VCaP (cell line): ENCODE data around the gene STAC2.
"Not testable (repeated sequence)": the region's sequence is repeated elsewhere in the genome, so short reads cannot be mapped to it uniquely, and the experiment has no call there.

Experiments used
- H3K27ac ChIP-seq: fragments of 450-650 bp; 2 replicates; pipeline ENCODE4 v1.5.1; 2017
- CTCF ChIP-seq: fragments of 450-650 bp; conservative IDR thresholded peaks from 2 replicates; pipeline ENCODE4 v1.5.1; 2017; ENCODE audit warnings: mild to moderate bottlenecking, moderate library complexity

The STAC2 gene, protein sequence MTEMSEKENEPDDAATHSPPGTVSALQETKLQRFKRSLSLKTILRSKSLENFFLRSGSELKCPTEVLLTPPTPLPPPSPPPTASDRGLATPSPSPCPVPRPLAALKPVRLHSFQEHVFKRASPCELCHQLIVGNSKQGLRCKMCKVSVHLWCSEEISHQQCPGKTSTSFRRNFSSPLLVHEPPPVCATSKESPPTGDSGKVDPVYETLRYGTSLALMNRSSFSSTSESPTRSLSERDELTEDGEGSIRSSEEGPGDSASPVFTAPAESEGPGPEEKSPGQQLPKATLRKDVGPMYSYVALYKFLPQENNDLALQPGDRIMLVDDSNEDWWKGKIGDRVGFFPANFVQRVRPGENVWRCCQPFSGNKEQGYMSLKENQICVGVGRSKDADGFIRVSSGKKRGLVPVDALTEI

GRCh38 chr17:39225308-39225958, at the start of gene STAC2:
Gene STAC2, minus strand, starts transcription at chr17:39225945. Its CDS starts 443 bp downstream, at chr17:39225502.
- no peak for TF ChIP-seq CTCF
- no peak within 1 kb of the TSS for H3K27ac ChIP-seq

DNA sequence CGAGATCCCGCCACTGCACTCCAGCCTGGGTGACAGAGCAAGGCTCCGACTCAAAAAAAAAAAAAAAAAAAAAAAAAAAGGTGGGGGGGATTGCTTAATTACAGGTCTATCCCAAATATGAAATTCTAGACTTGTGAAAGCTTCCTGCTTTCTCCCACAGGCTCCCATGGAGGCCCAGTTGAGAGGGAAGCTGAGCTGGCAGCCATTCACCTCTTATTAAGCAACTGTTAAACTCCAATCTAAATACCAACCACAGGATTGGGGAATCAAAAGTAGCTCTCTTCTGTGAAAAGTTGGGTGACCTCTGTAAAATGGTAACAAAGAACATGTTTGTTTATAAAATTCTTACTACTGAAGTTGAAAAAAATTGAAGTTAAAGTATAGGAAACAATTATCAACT, 45.8 kb upstream of the STAC2 start:
- H3K27ac ChIP-seq = no peak overlapping the region
- TF ChIP-seq CTCF = no peak

- TF ChIP-seq CTCF = peak; percentile 64
Observed at GRCh38 chr17:39270923-39271322, 45.2 kb upstream of the STAC2 start.

GRCh38 chr17:39264119-39264518, 38.4 kb upstream of the STAC2 start:
- no peak overlapping the region for H3K27ac ChIP-seq
- TF ChIP-seq CTCF = no peak

More at GRCh38 chr17:39270923-39271322, 45.2 kb upstream of the STAC2 start:
- no peak overlapping the region for H3K27ac ChIP-seq

DNA sequence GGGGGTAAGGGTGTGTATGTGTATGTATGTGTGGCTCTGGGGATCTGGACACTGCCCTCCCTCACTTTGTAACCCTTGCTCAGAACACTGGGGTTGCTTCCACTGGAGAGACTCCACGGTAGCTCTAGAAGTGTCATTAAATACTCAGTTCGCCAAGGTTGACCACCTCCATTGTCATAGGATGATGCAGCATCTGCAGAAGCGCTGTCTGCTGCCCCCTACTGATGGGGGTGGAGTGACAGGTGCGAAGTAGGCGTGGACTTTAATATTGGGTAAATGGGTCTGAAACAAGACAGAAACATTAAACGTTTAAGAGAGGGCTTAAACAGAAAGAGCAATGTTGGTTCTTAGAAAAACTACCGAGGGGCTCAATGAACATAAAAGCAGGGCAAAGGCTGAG, 35.5 kb upstream of the STAC2 start:
- peak; percentile 26 for TF ChIP-seq CTCF
- H3K27ac ChIP-seq = no peak overlapping the region

GRCh38 chr17:39252788-39253460, 27.2 kb upstream of the STAC2 start:
- no peak for TF ChIP-seq CTCF
- no peak overlapping the region for H3K27ac ChIP-seq

DNA sequence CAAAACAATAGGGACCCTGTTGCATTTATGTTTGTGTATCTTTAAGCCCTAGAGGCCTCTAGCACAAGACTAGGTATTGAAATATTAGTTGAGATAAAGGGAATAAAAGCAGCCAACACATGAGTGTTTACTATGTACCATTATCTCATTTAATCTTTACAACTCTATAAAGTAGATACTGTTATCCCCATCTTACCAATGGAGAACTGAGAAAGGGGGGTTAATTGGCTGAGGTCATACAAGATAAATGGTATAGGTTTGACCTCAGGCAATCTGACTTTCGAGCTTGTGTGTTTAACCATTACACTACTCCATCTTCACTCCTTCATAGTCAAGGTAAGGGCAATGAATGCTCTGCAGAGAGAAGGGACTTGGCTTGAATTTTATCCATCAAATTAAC, 26.3 kb upstream of the STAC2 start:
- H3K27ac ChIP-seq = no peak overlapping the region
- no peak for TF ChIP-seq CTCF

DNA sequence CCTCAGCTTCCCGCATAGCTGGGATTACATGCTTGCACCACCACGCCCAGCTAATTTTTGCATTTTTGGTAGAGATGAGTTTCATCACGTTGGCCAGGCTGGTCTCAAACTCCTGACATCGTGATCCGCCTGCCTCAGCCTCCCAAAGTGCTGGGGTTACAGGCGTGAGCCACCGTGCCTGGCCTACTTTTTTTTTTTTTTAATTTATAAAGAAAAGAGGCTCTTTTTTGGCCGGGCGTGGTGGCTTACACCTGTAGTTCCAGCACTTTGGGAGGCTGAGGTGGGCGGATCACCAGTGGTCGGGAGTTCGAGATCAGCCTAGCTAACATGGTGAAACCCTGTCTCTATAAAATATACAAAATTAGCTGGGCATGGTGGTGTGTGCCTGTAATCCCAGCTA, 24.3 kb upstream of the STAC2 start:
- not testable (repeated sequence) for H3K27ac ChIP-seq
